ENCODE results near the gene PLEKHB2.
A peak's percentile ranks its signal among the peaks of the same experiment; 100 is the strongest.

The PLEKHB2 gene

GRCh38 chr2:131081190-131081589 lies 23.9 kb upstream of the PLEKHB2 start:
- no peak overlapping the region for H3K27ac ChIP-seq
- TF ChIP-seq CTCF (IDR thresholded peaks at IDR 0.05) (no peak), ZFX (IDR thresholded peaks at IDR 0.05; ENCODE audit: borderline replicate concordance) (no peak)

GRCh38 chr2:131085646-131086045 lies 19.5 kb upstream of the PLEKHB2 start:
- TF ChIP-seq CTCF (IDR thresholded peaks at IDR 0.05) (no peak), ZFX (IDR thresholded peaks at IDR 0.05; ENCODE audit: borderline replicate concordance) (no peak)
- H3K27ac ChIP-seq: no peak overlapping the region

- peak overlapping the region; percentile 84 for H3K27ac ChIP-seq
- no peak for TF ChIP-seq ZFX (IDR thresholded peaks at IDR 0.05; ENCODE audit: borderline replicate concordance)
- TF ChIP-seq CTCF (IDR thresholded peaks at IDR 0.05): no peak
Observed at GRCh38 chr2:131092458-131093005, 12.6 kb upstream of the PLEKHB2 start.

GRCh38 chr2:131093006-131093695 lies 12.0 kb upstream of the PLEKHB2 start, which contains the start of gene FAM168B:
Gene FAM168B (minus strand): TSS chr2:131093460. CDS start chr2:131082646, 10,814 bp downstream.
- peak within 1 kb of the TSS; percentile 84 for H3K27ac ChIP-seq
- TF ChIP-seq ZFX (IDR thresholded peaks at IDR 0.05; ENCODE audit: borderline replicate concordance) (no peak), CTCF (IDR thresholded peaks at IDR 0.05) (no peak)

- TF ChIP-seq CTCF (IDR thresholded peaks at IDR 0.05) (no peak), ZFX (IDR thresholded peaks at IDR 0.05; ENCODE audit: borderline replicate concordance) (no peak)
- peak overlapping the region; percentile 84 for H3K27ac ChIP-seq
Observed at GRCh38 chr2:131093696-131094462, 11.3 kb upstream of the PLEKHB2 start.

GRCh38 chr2:131094463-131095281 lies 10.5 kb upstream of the PLEKHB2 start:
- H3K27ac ChIP-seq: no peak overlapping the region
- TF ChIP-seq ZFX (IDR thresholded peaks at IDR 0.05; ENCODE audit: borderline replicate concordance): no peak
- TF ChIP-seq CTCF (IDR thresholded peaks at IDR 0.05): no peak
